HepG2 (cell line): ENCODE data around the gene NUDT19. TPM values are rescaled to one million over a fixed set of nuclear protein-coding genes. Genes with fewer than 3 reads are reported as not detected.

Experiments
- ATAC-seq: fragments of 200-7000 bp; cut with Tn5 transposase; 3 replicates; pipeline ENCODE4 v1.9.1; 2020; ENCODE audit warnings: mild to moderate bottlenecking, moderate library complexity
- BruUV-seq: library from RNA; stranded (reverse); fragments of 400-500 nt; replicated peaks from 2 replicates; lab custom pipeline; 2021; lab: Mats Ljungman, UMichigan
- CTCF ChIA-PET: fragments of 300-600 bp; formaldehyde crosslinking; extraction: SDS; loops from one replicate; lab custom pipeline; 2021; ENCODE audit warnings: low total read pairs, inconsistent platforms, low intra/inter-chr PET ratio; lab: Yijun Ruan, JAX
- POLR2A ChIA-PET: fragments of 350-600 bp; sonication (Branson Sonifier 250); formaldehyde crosslinking; loops from one replicate; lab custom pipeline; 2020; ENCODE audit warnings: antibody characterized with exemption, inconsistent platforms; lab: Yijun Ruan, JAX
- DNase-seq: peaks from one replicate; pipeline ENCODE4 v3.0.0-alpha.2; 2015; ENCODE audit warnings: low spot score
- FAIRE-seq: peaks from 3 replicates; lab custom pipeline; 2011; peaks lifted over from hg19 to GRCh38; lab: Jason Lieb, UNC
- H2AFZ ChIP-seq: one replicate; pipeline ENCODE4 v1.6.1; 2011; ENCODE audit warnings: low read length, inconsistent platforms
- H3K27ac ChIP-seq: fragments of 300-600 bp; 3 replicates; pipeline ENCODE4 v1.8.0; 2011; ENCODE audit warnings: mixed run types, mild to moderate bottlenecking, mixed read lengths, low read length, inconsistent platforms; ENCODE audit not compliant: insufficient read depth; ENCODE audit errors: extremely low read length
- H3K27me3 ChIP-seq, 2 experiments: fragments of 200-600 bp in 1 of 2; 2 replicates in 1 of 2; 3 replicates in 1 of 2; pipeline versions ENCODE4 v1.6.0 to v1.8.0; 2011; ENCODE audit warnings: low read length in 2 of 2, mild to moderate bottlenecking in 2 of 2, moderate library complexity in 2 of 2, inconsistent platforms in 1 of 2; ENCODE audit not compliant: insufficient read depth in 2 of 2, control insufficient read depth in 1 of 2
- H3K36me3 ChIP-seq, 2 experiments: fragments of 200-600 bp in 1 of 2; replicated peaks in 1 of 2; 2 replicates in 1 of 2; 3 replicates in 1 of 2; pipeline versions ENCODE4 v1.5.1 to v1.8.0; 2011; ENCODE audit warnings: low read length in 2 of 2, inconsistent platforms in 1 of 2; ENCODE audit not compliant: insufficient read depth in 2 of 2, control insufficient read depth in 1 of 2
- H3K4me1 ChIP-seq: 2 replicates; pipeline ENCODE4 v1.5.1; 2012; ENCODE audit warnings: low read length, inconsistent platforms; ENCODE audit not compliant: insufficient read depth
- H3K4me2 ChIP-seq: 2 replicates; pipeline ENCODE4 v1.6.0; 2011; ENCODE audit warnings: low read depth, low read length, inconsistent platforms
- H3K4me3 ChIP-seq, 3 experiments: fragments of 200-600 bp in 1 of 3; sonication (generic), shearing (Covaris generic) in 1 of 3; replicated peaks in 1 of 3; 2 replicates each; pipeline ENCODE4 v1.5.1; 2011 to 2016; ENCODE audit warnings: low read length in 3 of 3, inconsistent platforms in 2 of 3, low read depth in 2 of 3, mild to moderate bottlenecking in 2 of 3, control low read depth in 1 of 3, mixed read lengths in 1 of 3; ENCODE audit not compliant: insufficient read depth in 1 of 3
- H3K79me2 ChIP-seq: one replicate; pipeline ENCODE4 v1.6.1; 2011; ENCODE audit warnings: low read length, inconsistent platforms; ENCODE audit not compliant: insufficient read depth
- H3K9ac ChIP-seq: 2 replicates; pipeline ENCODE4 v1.6.0; 2011; ENCODE audit warnings: mild to moderate bottlenecking, low read depth, low read length, inconsistent platforms; ENCODE audit not compliant: insufficient read depth
- H3K9me3 ChIP-seq: 2 replicates; pipeline ENCODE4 v1.5.1; 2012; ENCODE audit warnings: mild to moderate bottlenecking, low read length
- H4K20me1 ChIP-seq: 2 replicates; pipeline ENCODE4 v1.6.0; 2011; ENCODE audit warnings: inconsistent platforms, mild to moderate bottlenecking, low read length, moderate library complexity; ENCODE audit not compliant: insufficient read depth
- E2F1 ChIP-seq: sonication (generic); formaldehyde crosslinking; IDR thresholded peaks from 2 replicates; pipeline ENCODE4 v1.5.0; 2020; ENCODE audit warnings: missing genetic modification reagents
- ETV6 ChIP-seq: sonication (generic); formaldehyde crosslinking; conservative IDR thresholded peaks from 2 replicates; pipeline ENCODE4 v1.4.0; 2020; ENCODE audit warnings: missing genetic modification reagents
- GABPA ChIP-seq, 2 experiments: IDR thresholded peaks; 2 replicates each; pipeline ENCODE4 v1.6.1; 2011 to 2016; ENCODE audit warnings: low read depth in 2 of 2, low read length in 1 of 2, missing biosample characterization in 1 of 2, missing genetic modification characterization in 1 of 2
- KLF11 ChIP-seq: IDR thresholded peaks from 2 replicates; pipeline ENCODE4 v1.6.1; 2016; ENCODE audit warnings: missing compliant biosample characterization
- KMT2A ChIP-seq: sonication (generic); formaldehyde crosslinking; IDR thresholded peaks from 2 replicates; pipeline ENCODE4 v1.4.0; 2020; ENCODE audit warnings: missing genetic modification reagents
- ZBTB10 ChIP-seq: sonication (generic); formaldehyde crosslinking; IDR thresholded peaks from 2 replicates; pipeline ENCODE4 v1.4.0; 2020; ENCODE audit warnings: missing genetic modification reagents, borderline replicate concordance
- ZNF720 ChIP-seq: sonication (generic); formaldehyde crosslinking; IDR thresholded peaks from 2 replicates; pipeline ENCODE4 v1.4.0; 2020; ENCODE audit warnings: missing genetic modification reagents
- ZNF773 ChIP-seq: sonication (generic); formaldehyde crosslinking; IDR thresholded peaks from 2 replicates; pipeline ENCODE4 v1.4.0; 2020; ENCODE audit warnings: missing genetic modification reagents, borderline replicate concordance
- ZNF83 ChIP-seq: sonication (generic); formaldehyde crosslinking; IDR thresholded peaks from 2 replicates; pipeline ENCODE4 v1.4.0; 2020; ENCODE audit warnings: missing genetic modification reagents, mild to moderate bottlenecking, borderline replicate concordance
- WGBS: methylation state at CpG from one replicate; pipeline ENCODE4 v1.1.6; 2017; ENCODE audit warnings: low lambda C conversion rate; 5-methylcytosine and 5-hydroxymethylcytosine counted together
- in situ Hi-C: cut with HindIII; loops from 2 replicates; pipeline ENCODE4 v1.10.0; 2017; ENCODE audit warnings: low pct_unique_long_range_greater_than_20kb; ENCODE audit not compliant: extremely low pct_ligation_motif_present
- intact Hi-C: fragments of 100-400 bp; cut with micrococcal nuclease; formaldehyde crosslinking; loops from one replicate; pipeline ENCODE4 v1.10.0; 2022; ENCODE audit not compliant: unreplicated experiment
- polyA plus RNA-seq, 8 experiments: library from polyadenylated mRNA; depleted of rRNA in 3 of 8; stranded (reverse) in 7 of 8; unstranded in 1 of 8; fragments of >200 nt; fragmentation: Illumina TruSeq in 4 of 8; extraction: Trizol in 4 of 8; gene quantifications; 2 replicates each; pipeline versions ENCODE4 v1.2.1 to v1.2.3, GENCODE V29; 2011 to 2016; ENCODE audit warnings: low read depth in 4 of 8, missing spikeins in 1 of 8, mixed read lengths in 1 of 8; ENCODE audit not compliant: insufficient read depth in 1 of 8
- total RNA-seq, 5 experiments: library from RNA; depleted of rRNA; stranded (reverse); fragments of >200 nt; fragmentation: Illumina TruSeq; extraction: Trizol; gene quantifications; 2 replicates each; pipeline ENCODE4 v1.2.3, GENCODE V29; 2016; ENCODE audit warnings: low read depth in 1 of 5

Gene NUDT19
- total and polyA plus RNA-seq, 2 of the 13 experiments (the other 11 are each of a cell fraction or from before 2014, with no cell fraction given) = 3.1 to 3.6 TPM

- no peak for TF ChIP-seq E2F1
Measured at GRCh38 chr19:32662186-32662585, 29.4 kb upstream of the NUDT19 start (continued).

GRCh38 chr19:32666084-32666483, 25.5 kb upstream of the NUDT19 start:
- intact Hi-C loops = no loop called here
- ATAC-seq = no peak
- Histone ChIP-seq H3K4me1 (peaks cover 30% of the 10 kb centered on the region), H3K4me2 (no peak overlapping the region), H3K9ac (no peak overlapping the region), H3K4me3 (no peak overlapping the region), H2AFZ (no peak overlapping the region), H3K9me3 (no peaks in the 10 kb centered on the region), H3K79me2 (peaks cover 38% of the 10 kb centered on the region), H3K27me3 (no peaks in the 10 kb centered on the region), H3K36me3 (peaks cover 3 to 9% of the 10 kb centered on the region in 2 experiments; a peak in 4 of 5 replicates), H3K27ac (no peak overlapping the region), H4K20me1 (peaks cover 14% of the 10 kb centered on the region)
- no peak for DNase-seq
- in situ Hi-C loops = no loop called here
- POLR2A ChIA-PET = interaction anchor here (1.8 kb wide), 1 partner anchor 9 kb away, joined by 3 read pairs; the partner anchor contains the start of gene ANKRD27
- BruUV-seq = no TSS peak
- WGBS = over 99% methylated on average over 6 of the region's 6 CpGs
- no peak for FAIRE-seq
- CTCF ChIA-PET = no interaction called here
- TF ChIP-seq KLF11 (no peak), ETV6 (no peak), KMT2A (CRISPR knock-in tag) (no peak), ZBTB10 (no peak), ZNF773 (CRISPR knock-in tag) (no peak), GABPA (IDR thresholded peaks at IDR 0.05; ENCODE audit: low read depth, low read length) (no peak), GABPA (CRISPR knock-in tag; IDR thresholded peaks at IDR 0.05; ENCODE audit: low read depth) (no peak), ZNF83 (CRISPR knock-in tag) (no peak), ZNF720 (no peak)
